Left ventricle myocardium inferior (tissue), 1 donor: ENCODE measurements around the gene CDK9. TPM values are rescaled to one million over a fixed set of nuclear protein-coding genes. Genes with fewer than 3 reads are reported as not detected.

Experiments
- DNase-seq: peaks from one replicate; pipeline ENCODE4 v3.0.0-alpha.2; 2020
- H3K27ac ChIP-seq: fragments of 200-600 bp; replicated peaks from 2 replicates; pipeline ENCODE4 v1.8.0; 2021
- H3K27me3 ChIP-seq: fragments of 200-600 bp; 2 replicates; pipeline ENCODE4 v1.8.0; 2021; ENCODE audit warnings: low read depth
- H3K36me3 ChIP-seq: fragments of 200-600 bp; 2 replicates; pipeline ENCODE4 v1.8.0; 2021
- H3K4me1 ChIP-seq: fragments of 200-600 bp; 2 replicates; pipeline ENCODE4 v1.8.0; 2021
- H3K4me3 ChIP-seq: fragments of 200-600 bp; 2 replicates; pipeline ENCODE4 v1.8.0; 2021; ENCODE audit warnings: mild to moderate bottlenecking, moderate library complexity
- H3K9me3 ChIP-seq: fragments of 200-600 bp; replicated peaks from 2 replicates; pipeline ENCODE4 v1.8.0; 2021
- CTCF ChIP-seq: fragments of 200-600 bp; IDR thresholded peaks from 2 replicates; pipeline ENCODE4 v1.8.0; 2021; ENCODE audit warnings: antibody characterized with exemption, mild to moderate bottlenecking, borderline replicate concordance
- intact Hi-C: fragments of 100-400 bp; cut with micrococcal nuclease; formaldehyde crosslinking; loops from one replicate; pipeline ENCODE4 v1.11.0; 2022
- total RNA-seq: library from RNA; stranded (reverse); fragmentation: NEBNext Ultra II Directional; extraction: Animal tissue kit (Norgen Biotek cat#: 25700); gene quantifications from one replicate; pipeline ENCODE4 v1.2.1, GENCODE V29; 2021
- donor health status: DM: no; HTN: yes; CAD: no; lungs with severe emphysema.

The CDK9 gene
- total RNA-seq, 1 donor from 2014 or later: 46.4 TPM

GRCh38 chr9:127758843-127759242, 27.0 kb upstream of the CDK9 start:
- no peak for DNase-seq
- H3K4me1 ChIP-seq: peaks cover 91% of the 10 kb centered on the region
- H3K36me3 ChIP-seq: no peaks in the 10 kb centered on the region
- H3K27me3 ChIP-seq: peaks cover 63% of the 10 kb centered on the region
- no peaks in the 10 kb centered on the region for H3K9me3 ChIP-seq
- peak overlapping the region; percentile 65 for H3K4me3 ChIP-seq
- intact Hi-C loops: no loop called here
- H3K27ac ChIP-seq: peak overlapping the region; percentile 93
- TF ChIP-seq CTCF: no peak

- Histone ChIP-seq H3K9me3 (no peaks in the 10 kb centered on the region), H3K36me3 (no peaks in the 10 kb centered on the region), H3K4me3 (peak overlapping the region; percentile 65), H3K27ac (peak overlapping the region; percentile 93), H3K4me1 (peaks cover 91% of the 10 kb centered on the region), H3K27me3 (peaks cover 41% of the 10 kb centered on the region)
- intact Hi-C loops: no loop called here
- no peak for TF ChIP-seq CTCF
- DNase-seq: no peak
Observed at GRCh38 chr9:127761061-127761460, 24.8 kb upstream of the CDK9 start.

GRCh38 chr9:127761491-127761956, 24.3 kb upstream of the CDK9 start:
- H3K27ac ChIP-seq: peak overlapping the region; percentile 93
- intact Hi-C loops: no loop called here
- H3K4me1 ChIP-seq: peaks cover 91% of the 10 kb centered on the region
- no peak for TF ChIP-seq CTCF
- H3K27me3 ChIP-seq: peaks cover 36% of the 10 kb centered on the region
- peak overlapping the region; percentile 65 for H3K4me3 ChIP-seq
- H3K36me3 ChIP-seq: no peaks in the 10 kb centered on the region
- DNase-seq: no peak
- H3K9me3 ChIP-seq: no peaks in the 10 kb centered on the region

GRCh38 chr9:127762111-127762676, 23.6 kb upstream of the CDK9 start:
- Histone ChIP-seq H3K9me3 (no peaks in the 10 kb centered on the region), H3K27ac (peak overlapping the region; percentile 93), H3K4me1 (peaks cover 94% of the 10 kb centered on the region), H3K36me3 (no peaks in the 10 kb centered on the region), H3K27me3 (peaks cover 29% of the 10 kb centered on the region), H3K4me3 (peak overlapping the region; percentile 65)
- DNase-seq: peak; percentile 76
- intact Hi-C loops: no loop called here
- TF ChIP-seq CTCF: no peak

GRCh38 chr9:127763918-127764384, 21.9 kb upstream of the CDK9 start:
- no peaks in the 10 kb centered on the region for H3K36me3 ChIP-seq
- H3K27ac ChIP-seq: peak overlapping the region; percentile 93
- peak overlapping the region; percentile 37 for H3K4me3 ChIP-seq
- intact Hi-C loops: no loop called here
- peaks cover 96% of the 10 kb centered on the region for H3K4me1 ChIP-seq
- H3K9me3 ChIP-seq: no peaks in the 10 kb centered on the region
- H3K27me3 ChIP-seq: peaks cover 14% of the 10 kb centered on the region
- peak; percentile 64 for TF ChIP-seq CTCF
- peak; percentile 70 for DNase-seq
